Peyer's patch (tissue), 4 donors: Measurements from ENCODE around the gene HIPK1.

Experiments used
- CTCF ChIP-seq, 6 experiments: fragments of 450-650 bp in 4 of 6; fragments of 200-600 bp in 2 of 6; sonication (generic) in 1 of 6; IDR thresholded peaks; one replicate each; pipeline ENCODE4 v1.5.1; 2017 to 2019; ENCODE audit warnings: antibody characterized with exemption in 6 of 6, mild to moderate bottlenecking in 3 of 6, moderate library complexity in 1 of 6
- POLR2A ChIP-seq, 2 donors: fragments of 450-650 bp; IDR thresholded peaks; one replicate each; pipeline ENCODE4 v1.5.1; 2017; ENCODE audit warnings: antibody characterized with exemption in 2 of 2, mild to moderate bottlenecking in 2 of 2, moderate library complexity in 2 of 2

GRCh38 chr1:113916974-113917373, 12.2 kb upstream of the HIPK1 start:
- TF ChIP-seq POLR2A (IDR thresholded peaks at IDR 0.05) (no peak), CTCF (IDR thresholded peaks at IDR 0.05) (no peak)
